DND-41 (cell line): ENCODE measurements around the gene TTC17.
"Not testable (repeated sequence)": the region's sequence is repeated elsewhere in the genome, so short reads cannot be mapped to it uniquely, and the experiment has no call there.

Experiments
- ATAC-seq: fragments of 200-7000 bp; cut with Tn5 transposase; 3 replicates; pipeline ENCODE4 v1.9.1; 2021; ENCODE audit warnings: low read depth; ENCODE audit not compliant: insufficient read depth
- DNase-seq: peaks from one replicate; pipeline ENCODE4 v3.0.0-alpha.2; 2020
- H2AFZ ChIP-seq: 2 replicates; pipeline ENCODE4 v1.6.0; 2012; ENCODE audit warnings: low read depth, low read length
- H3K27ac ChIP-seq: 2 replicates; pipeline ENCODE4 v1.5.1; 2012; ENCODE audit warnings: low read length, inconsistent platforms
- H3K27me3 ChIP-seq: fragments of 200-600 bp; sonication (generic); 2 replicates; pipeline ENCODE4 v1.6.0; 2012; ENCODE audit warnings: low read length, mild to moderate bottlenecking, inconsistent platforms; ENCODE audit not compliant: insufficient read depth, poor library complexity
- H3K36me3 ChIP-seq: 2 replicates; pipeline ENCODE4 v1.5.1; 2012; ENCODE audit warnings: low read length, inconsistent platforms; ENCODE audit not compliant: insufficient read depth
- H3K4me1 ChIP-seq: 2 replicates; pipeline ENCODE4 v1.5.1; 2012; ENCODE audit warnings: mild to moderate bottlenecking, low read length; ENCODE audit not compliant: insufficient read depth
- H3K4me2 ChIP-seq: 2 replicates; pipeline ENCODE4 v1.6.0; 2012; ENCODE audit warnings: mild to moderate bottlenecking, moderate library complexity, low read length, inconsistent platforms; ENCODE audit not compliant: insufficient read depth
- H3K4me3 ChIP-seq, 2 experiments: fragments of 200-600 bp in 1 of 2; shearing (Covaris generic) in 1 of 2; 2 replicates each; pipeline ENCODE4 v1.5.1; 2012 to 2016; ENCODE audit warnings: inconsistent platforms in 2 of 2, low read length in 2 of 2, mild to moderate bottlenecking in 2 of 2, low read depth in 1 of 2, moderate library complexity in 1 of 2
- H3K79me2 ChIP-seq: 2 replicates; pipeline ENCODE4 v1.6.0; 2012; ENCODE audit warnings: low read length, inconsistent platforms; ENCODE audit not compliant: insufficient read depth
- H3K9ac ChIP-seq: 2 replicates; pipeline ENCODE4 v1.6.0; 2012; ENCODE audit warnings: low read depth, mild to moderate bottlenecking, inconsistent platforms, low read length, moderate library complexity
- H3K9me3 ChIP-seq: 2 replicates; pipeline ENCODE4 v1.5.1; 2012; ENCODE audit warnings: low read length, moderate library complexity, mild to moderate bottlenecking, inconsistent platforms; ENCODE audit not compliant: insufficient read depth, severe bottlenecking
- H4K20me1 ChIP-seq: 2 replicates; pipeline ENCODE4 v1.6.0; 2012; ENCODE audit warnings: low read length; ENCODE audit not compliant: insufficient read depth
- EZH2 ChIP-seq: IDR thresholded peaks from 3 replicates; pipeline ENCODE4 v1.6.1; 2012; ENCODE audit warnings: borderline replicate concordance, low read depth, mild to moderate bottlenecking, moderate library complexity, low read length, inconsistent platforms; ENCODE audit not compliant: severe bottlenecking
- TF ChIP-seq, protein P1 (sequence below): IDR thresholded peaks from 2 replicates; pipeline ENCODE4 v1.5.1; 2012; ENCODE audit warnings: borderline replicate concordance, low read length, moderate library complexity, mild to moderate bottlenecking; ENCODE audit not compliant: poor library complexity, severe bottlenecking; ENCODE audit errors: extremely low read depth

The TTC17 gene

DNA sequence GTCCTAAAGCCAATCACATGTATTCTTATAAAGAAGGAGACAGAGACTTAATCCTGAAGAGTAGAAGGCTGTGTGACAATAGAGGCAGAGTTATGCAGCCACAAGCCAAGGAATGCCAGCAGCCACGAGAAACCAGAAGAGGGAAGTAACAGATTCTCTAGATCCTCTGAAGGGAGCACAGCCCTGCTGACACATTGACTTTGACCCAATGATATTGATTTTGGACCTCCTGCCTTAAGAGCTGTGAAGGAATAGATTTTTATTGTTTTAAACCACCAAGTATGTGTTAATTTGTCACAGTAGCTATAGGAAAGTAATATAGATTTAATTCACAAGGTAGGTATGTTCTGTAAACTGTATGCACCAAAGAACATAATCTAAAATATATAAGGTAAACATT lies 103.6 kb downstream of the TTC17 start:
- ATAC-seq: no peak
- peaks cover 79% of the 10 kb centered on the region for H3K36me3 ChIP-seq

DNA sequence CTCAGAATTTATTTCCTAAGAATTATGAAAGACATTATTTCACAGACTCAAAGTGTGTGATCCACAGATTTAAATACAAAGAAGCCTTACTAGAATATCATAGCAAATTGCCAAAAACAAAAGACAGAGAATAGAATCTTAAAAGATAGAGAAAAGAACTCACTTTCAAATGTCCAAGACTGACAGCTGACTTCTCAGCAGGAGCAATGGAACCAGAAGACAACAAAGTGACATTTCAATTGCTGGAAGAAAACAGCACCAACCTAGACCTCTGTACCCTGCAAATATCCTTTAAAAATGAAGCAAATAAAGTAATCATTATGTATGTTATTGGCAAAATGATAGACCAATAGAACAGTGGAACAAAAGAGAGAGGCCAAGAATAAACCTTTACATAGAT lies 109.2 kb downstream of the TTC17 start:
- peaks cover 10% of the 10 kb centered on the region for H3K9me3 ChIP-seq
- no peak overlapping the region for H3K27ac ChIP-seq
- TF ChIP-seq EZH2: no peak
- TF ChIP-seq, protein P1, sequence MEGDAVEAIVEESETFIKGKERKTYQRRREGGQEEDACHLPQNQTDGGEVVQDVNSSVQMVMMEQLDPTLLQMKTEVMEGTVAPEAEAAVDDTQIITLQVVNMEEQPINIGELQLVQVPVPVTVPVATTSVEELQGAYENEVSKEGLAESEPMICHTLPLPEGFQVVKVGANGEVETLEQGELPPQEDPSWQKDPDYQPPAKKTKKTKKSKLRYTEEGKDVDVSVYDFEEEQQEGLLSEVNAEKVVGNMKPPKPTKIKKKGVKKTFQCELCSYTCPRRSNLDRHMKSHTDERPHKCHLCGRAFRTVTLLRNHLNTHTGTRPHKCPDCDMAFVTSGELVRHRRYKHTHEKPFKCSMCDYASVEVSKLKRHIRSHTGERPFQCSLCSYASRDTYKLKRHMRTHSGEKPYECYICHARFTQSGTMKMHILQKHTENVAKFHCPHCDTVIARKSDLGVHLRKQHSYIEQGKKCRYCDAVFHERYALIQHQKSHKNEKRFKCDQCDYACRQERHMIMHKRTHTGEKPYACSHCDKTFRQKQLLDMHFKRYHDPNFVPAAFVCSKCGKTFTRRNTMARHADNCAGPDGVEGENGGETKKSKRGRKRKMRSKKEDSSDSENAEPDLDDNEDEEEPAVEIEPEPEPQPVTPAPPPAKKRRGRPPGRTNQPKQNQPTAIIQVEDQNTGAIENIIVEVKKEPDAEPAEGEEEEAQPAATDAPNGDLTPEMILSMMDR: no peak
- H4K20me1 ChIP-seq: no peaks in the 10 kb centered on the region
- H3K79me2 ChIP-seq: no peaks in the 10 kb centered on the region
- H3K9ac ChIP-seq: no peak overlapping the region
- H3K4me2 ChIP-seq: no peak overlapping the region
- no peak overlapping the region for H2AFZ ChIP-seq
- H3K4me3 ChIP-seq: no peak overlapping the region
- no peaks in the 10 kb centered on the region for H3K4me1 ChIP-seq
- DNase-seq (no peak), ATAC-seq (no peak)
- H3K36me3 ChIP-seq: peaks cover 38% of the 10 kb centered on the region
- H3K27me3 ChIP-seq: no peaks in the 10 kb centered on the region

More for the DNA sequence above, 103.6 kb downstream of the TTC17 start:
- H3K4me1 ChIP-seq: no peaks in the 10 kb centered on the region
- peaks cover 5% of the 10 kb centered on the region for H3K9me3 ChIP-seq
- no peak overlapping the region for H3K9ac ChIP-seq
- TF ChIP-seq, protein P1: no peak
- no peak for TF ChIP-seq EZH2
- H2AFZ ChIP-seq: no peak overlapping the region
- no peak for DNase-seq
- no peak overlapping the region for H3K4me3 ChIP-seq
- no peak overlapping the region for H3K27ac ChIP-seq
- H3K79me2 ChIP-seq: no peaks in the 10 kb centered on the region
- no peak overlapping the region for H3K4me2 ChIP-seq
- no peaks in the 10 kb centered on the region for H3K27me3 ChIP-seq
- H4K20me1 ChIP-seq: no peaks in the 10 kb centered on the region

DNA sequence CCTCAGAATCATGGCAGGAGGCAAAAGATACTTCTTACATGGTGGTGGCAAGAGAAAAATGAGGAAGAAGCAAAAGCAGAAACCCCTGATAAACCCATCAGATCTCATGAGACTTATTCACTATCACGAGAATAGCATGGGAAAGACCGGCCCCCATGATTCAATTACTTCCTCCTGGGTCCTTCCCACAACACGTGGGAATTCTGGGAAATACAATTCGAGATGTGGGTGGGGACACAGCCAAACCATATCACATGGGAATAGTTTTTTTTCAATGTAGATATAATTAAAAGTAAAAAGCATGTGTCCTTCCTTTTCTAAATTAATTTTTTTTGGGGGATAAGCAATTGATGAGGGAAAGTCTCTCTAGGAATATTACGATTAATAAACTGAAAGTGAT lies 118.8 kb downstream of the TTC17 start:
- not testable (repeated sequence) for H3K79me2 ChIP-seq, H3K9ac ChIP-seq, H3K4me1 ChIP-seq, H3K4me3 ChIP-seq, ATAC-seq, H4K20me1 ChIP-seq, H2AFZ ChIP-seq, H3K27me3 ChIP-seq, H3K27ac ChIP-seq, DNase-seq, H3K4me2 ChIP-seq
- Histone ChIP-seq H3K9me3 (peaks cover 18% of the 10 kb centered on the region), H3K36me3 (peaks cover 36% of the 10 kb centered on the region)

DNA sequence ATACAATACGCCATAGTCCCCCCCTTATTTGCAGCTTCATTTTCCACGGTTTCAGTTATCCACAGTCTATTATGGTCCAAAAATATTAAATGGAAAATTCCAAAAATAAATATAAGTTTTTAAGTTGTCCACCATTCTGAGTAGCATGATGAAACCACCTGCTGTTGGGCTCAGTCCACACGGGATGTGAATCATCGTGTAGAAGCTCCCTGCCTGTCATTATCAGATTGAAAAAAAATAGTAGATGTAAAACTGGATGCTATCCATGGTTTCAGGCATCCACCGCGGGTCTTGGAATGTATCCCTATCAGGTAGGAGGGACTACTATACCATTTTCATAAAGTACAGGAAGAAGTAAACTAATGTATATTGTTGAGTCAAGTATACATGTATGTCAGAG lies 127.4 kb downstream of the TTC17 start:
- Histone ChIP-seq H3K9ac (no peak overlapping the region), H3K4me3 (no peak overlapping the region), H4K20me1 (no peaks in the 10 kb centered on the region), H3K79me2 (no peaks in the 10 kb centered on the region), H3K27ac (no peak overlapping the region), H3K27me3 (no peaks in the 10 kb centered on the region), H3K4me2 (no peak overlapping the region), H3K4me1 (no peaks in the 10 kb centered on the region), H2AFZ (no peak overlapping the region), H3K36me3 (peaks cover 39% of the 10 kb centered on the region), H3K9me3 (peaks cover 6% of the 10 kb centered on the region)
- TF ChIP-seq EZH2: no peak
- TF ChIP-seq, protein P1: no peak
- no peak for ATAC-seq
- no peak for DNase-seq
